Mucosa of descending colon (tissue), 3 donors: ENCODE data around the gene GOLGA3. TPM values are rescaled to one million over a fixed set of nuclear protein-coding genes. Genes with fewer than 3 reads are reported as not detected.

Experiments used
- ATAC-seq: fragments of 200-7000 bp; cut with Tn5 transposase; one replicate; pipeline ENCODE4 v1.9.1; 2020; ENCODE audit warnings: mild to moderate bottlenecking, moderate library complexity
- DNase-seq, 3 donors: peaks; one replicate each; pipeline ENCODE4 v3.0.0-alpha.2; 2020
- H3K36me3 ChIP-seq: fragments of 200-600 bp; one replicate; pipeline ENCODE4 v1.8.0; 2021; ENCODE audit warnings: low read depth, mild to moderate bottlenecking
- H3K4me1 ChIP-seq: fragments of 200-600 bp; one replicate; pipeline ENCODE4 v1.8.0; 2021; ENCODE audit warnings: low read depth, mild to moderate bottlenecking
- H3K4me3 ChIP-seq: fragments of 200-600 bp; one replicate; pipeline ENCODE4 v1.8.0; 2021; ENCODE audit warnings: mild to moderate bottlenecking
- H3K9me3 ChIP-seq: fragments of 200-600 bp; one replicate; pipeline ENCODE4 v1.8.0; 2021; ENCODE audit warnings: mild to moderate bottlenecking
- CTCF ChIP-seq: fragments of 200-600 bp; IDR thresholded peaks from one replicate; pipeline ENCODE4 v1.8.0; 2022; ENCODE audit warnings: antibody characterized with exemption, mild to moderate bottlenecking
- intact Hi-C, 2 donors: fragments of 100-400 bp; cut with DNase I in 1 of 2; cut with micrococcal nuclease in 1 of 2; formaldehyde crosslinking; loops; one replicate each; pipeline versions ENCODE4 v1.11.0 to v1.11.1; 2022; cut with DNase I, micrococcal nuclease
- total RNA-seq, 3 donors: library from RNA; stranded (reverse); fragmentation: NEBNext Ultra II Directional in 2 of 3; extraction: Animal tissue kit (Norgen Biotek cat#: 25700) in 2 of 3; gene quantifications; one replicate each; pipeline versions ENCODE4 v1.2.1 to v1.2.4, GENCODE V29; 2021 to 2023
- donor health status: DM: no; HTN: no; CAD: no; lungs with moderate emphysema.
- donor health status: DM: no; HTN: no; CAD: no.
- donor health status: DM: no; HTN: yes; CAD: no.

Gene GOLGA3
- total RNA-seq, 3 donors from 2014 or later: 71.6 to 91.0 (median 89.6) TPM

- no peak for TF ChIP-seq CTCF
- H3K36me3 ChIP-seq: peaks cover 16% of the 10 kb centered on the region
- no peak for DNase-seq
- no peaks in the 10 kb centered on the region for H3K9me3 ChIP-seq
- no peak overlapping the region for H3K4me3 ChIP-seq
- intact Hi-C loops: no loop called here
- ATAC-seq: no peak
- H3K4me1 ChIP-seq: no peaks in the 10 kb centered on the region
Observed at GRCh38 chr12:132719954-132720324, 108.7 kb downstream of the GOLGA3 start.

DNA sequence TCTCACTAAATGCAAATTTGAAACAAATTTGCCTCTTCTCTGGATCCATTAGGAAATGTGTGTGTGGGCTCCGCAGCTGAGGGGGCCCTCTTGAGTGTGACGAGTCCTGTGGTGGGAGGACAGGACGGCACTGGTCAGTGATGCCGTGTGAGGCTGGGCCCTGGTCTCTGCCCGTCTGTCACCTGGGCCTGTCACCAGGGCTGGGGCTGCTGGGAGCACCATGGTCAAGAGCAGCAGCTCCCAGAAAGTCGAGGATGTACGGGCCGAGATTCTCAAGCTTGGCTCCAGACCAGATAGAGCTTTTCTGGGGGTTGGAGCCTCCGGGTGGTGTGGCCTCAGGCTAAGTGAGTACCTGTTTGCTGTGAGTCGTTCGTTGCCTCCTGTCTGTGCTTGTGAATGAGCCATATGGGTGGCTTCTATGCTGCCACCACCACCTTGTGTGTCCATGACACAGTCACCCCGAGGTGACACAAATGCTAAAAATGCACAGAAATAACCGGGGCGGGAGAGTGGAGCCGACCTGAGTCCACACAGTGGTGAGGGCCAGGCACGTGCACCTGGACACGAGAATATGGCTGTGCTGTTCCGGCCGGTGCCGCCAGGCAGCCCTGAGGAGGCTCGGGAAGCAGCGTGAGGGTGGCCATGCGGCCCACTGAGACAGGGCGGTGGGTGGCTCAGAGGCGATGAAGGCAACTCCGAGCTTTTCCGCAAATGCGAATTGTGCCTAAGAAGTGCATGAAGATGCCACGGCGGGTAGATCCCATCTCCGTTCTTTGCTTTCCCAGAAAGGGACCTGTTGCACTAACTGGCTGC lies 109.3 kb downstream of the GOLGA3 start:
- intact Hi-C loops: no loop called here
- Histone ChIP-seq H3K4me3 (no peak overlapping the region), H3K36me3 (peaks cover 16% of the 10 kb centered on the region), H3K4me1 (no peaks in the 10 kb centered on the region), H3K9me3 (no peaks in the 10 kb centered on the region)
- DNase-seq (no peak), ATAC-seq (no peak)
- TF ChIP-seq CTCF: no peak

Other genes with a start within 250 kb of the GOLGA3 start
- not detected for gene LRCOL1, start 218.3 kb downstream of the GOLGA3 start, total RNA-seq
- 1 to 10 TPM in 1 of 3 donors, under 1 TPM in 2; 0.19 to 1.4 (median 0.32) TPM for gene P2RX2, start 210.1 kb downstream of the GOLGA3 start, total RNA-seq
- 10 to 100 TPM; 45.0 to 72.2 (median 55.1) TPM for gene POLE, start 141.5 kb downstream of the GOLGA3 start, total RNA-seq
- 100 to 1,000 TPM in 1 of 3 donors, 10 to 100 TPM in 2; 52.1 to 141 (median 66.3) TPM for gene PXMP2, start 141.3 kb downstream of the GOLGA3 start, total RNA-seq
- 10 to 100 TPM; 25.5 to 38.9 (median 30.9) TPM for gene PGAM5, start 118.0 kb downstream of the GOLGA3 start, total RNA-seq
- 10 to 100 TPM; 48.3 to 60.7 (median 52.5) TPM for gene ANKLE2, start 67.0 kb downstream of the GOLGA3 start, total RNA-seq
- gene CHFR, start 58.7 kb upstream of the GOLGA3 start, total RNA-seq: 10 to 100 TPM; 50.6 to 65.9 (median 50.7) TPM
- gene ZNF605, start 127.4 kb upstream of the GOLGA3 start, total RNA-seq: 10 to 100 TPM in 1 of 3 donors, 1 to 10 TPM in 2; 7.9 to 19.0 (median 8.0) TPM
- gene ZNF26, start 157.5 kb upstream of the GOLGA3 start, total RNA-seq: 10 to 100 TPM in 1 of 3 donors, 1 to 10 TPM in 2; 8.1 to 13.4 (median 8.3) TPM
- gene ZNF84, start 208.6 kb upstream of the GOLGA3 start, total RNA-seq: 10 to 100 TPM; 14.1 to 35.2 (median 21.3) TPM